Ishikawa (cell line): Measurements from ENCODE around the gene LALBA.

Source experiments
- CEBPB ChIP-seq: IDR thresholded peaks from 2 replicates; pipeline ENCODE4 v1.6.1; 2012
- CREB1 ChIP-seq: IDR thresholded peaks from 2 replicates; pipeline ENCODE4 v1.6.1; 2012; ENCODE audit warnings: low read depth
- EGR1 ChIP-seq: IDR thresholded peaks from 2 replicates; pipeline ENCODE4 v1.6.1; 2012
- EP300 ChIP-seq: IDR thresholded peaks from 2 replicates; pipeline ENCODE4 v1.6.1; 2012; ENCODE audit warnings: borderline replicate concordance
- FOXM1 ChIP-seq: IDR thresholded peaks from 2 replicates; pipeline ENCODE4 v1.6.1; 2012; ENCODE audit warnings: low read depth, borderline replicate concordance
- NFIC ChIP-seq: IDR thresholded peaks from 2 replicates; pipeline ENCODE4 v1.6.1; 2012
- RAD21 ChIP-seq: IDR thresholded peaks from 2 replicates; pipeline ENCODE4 v1.6.1; 2012; ENCODE audit warnings: low read depth
- TAF1 ChIP-seq: IDR thresholded peaks from 2 replicates; pipeline ENCODE4 v1.6.1; 2012; ENCODE audit warnings: low read depth, mild to moderate bottlenecking
- TCF12 ChIP-seq: IDR thresholded peaks from 2 replicates; pipeline ENCODE4 v1.6.1; 2012; ENCODE audit warnings: low read depth
- TEAD4 ChIP-seq: IDR thresholded peaks from 2 replicates; pipeline ENCODE4 v1.6.1; 2012
- YY1 ChIP-seq: IDR thresholded peaks from 2 replicates; pipeline ENCODE4 v1.6.1; 2012; ENCODE audit warnings: low read depth
- ZBTB7A ChIP-seq: IDR thresholded peaks from 2 replicates; pipeline ENCODE4 v1.6.1; 2012; ENCODE audit warnings: low read depth
- TF ChIP-seq, protein P1 (sequence below): IDR thresholded peaks from 2 replicates; pipeline ENCODE4 v1.6.1; 2012
- TF ChIP-seq, protein P2 (sequence below): IDR thresholded peaks from 2 replicates; pipeline ENCODE4 v1.6.1; 2012; ENCODE audit warnings: low read depth, mild to moderate bottlenecking
- TF ChIP-seq, protein P3 (sequence below): IDR thresholded peaks from 2 replicates; pipeline ENCODE4 v1.6.1; 2012

LALBA gene

DNA sequence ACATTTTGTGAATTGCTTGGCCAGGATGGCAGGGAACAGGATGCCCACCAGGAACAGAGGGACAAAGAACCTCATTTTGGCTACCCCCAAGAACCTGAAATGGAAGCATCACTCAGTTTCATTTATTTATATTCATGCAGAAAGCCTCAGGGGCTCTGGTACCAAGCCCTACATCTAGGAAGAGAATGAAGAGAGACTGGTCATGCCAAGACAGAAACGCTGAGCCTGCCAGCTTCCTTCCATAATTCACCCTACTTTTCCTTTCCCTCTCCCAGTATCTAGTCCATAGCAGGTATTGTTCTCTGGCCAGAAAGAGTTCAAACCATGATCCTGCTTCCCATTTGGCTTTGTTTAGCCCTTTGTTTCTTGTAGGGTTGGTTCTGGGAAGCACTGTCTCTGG, at the start of gene LALBA:
TSS of gene LALBA (minus strand) at position 101 of the 400 bp plus-strand sequence. CDS start at position 75, 26 bp downstream.
- no peak for TF ChIP-seq RAD21
- no peak for TF ChIP-seq YY1
- TF ChIP-seq NFIC: no peak
- no peak for TF ChIP-seq TEAD4
- TF ChIP-seq ZBTB7A: no peak
- TF ChIP-seq, protein P1, sequence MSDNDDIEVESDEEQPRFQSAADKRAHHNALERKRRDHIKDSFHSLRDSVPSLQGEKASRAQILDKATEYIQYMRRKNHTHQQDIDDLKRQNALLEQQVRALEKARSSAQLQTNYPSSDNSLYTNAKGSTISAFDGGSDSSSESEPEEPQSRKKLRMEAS: no peak
- no peak for TF ChIP-seq CREB1
- TF ChIP-seq CEBPB: no peak
- no peak for TF ChIP-seq TCF12
- TF ChIP-seq, protein P2, sequence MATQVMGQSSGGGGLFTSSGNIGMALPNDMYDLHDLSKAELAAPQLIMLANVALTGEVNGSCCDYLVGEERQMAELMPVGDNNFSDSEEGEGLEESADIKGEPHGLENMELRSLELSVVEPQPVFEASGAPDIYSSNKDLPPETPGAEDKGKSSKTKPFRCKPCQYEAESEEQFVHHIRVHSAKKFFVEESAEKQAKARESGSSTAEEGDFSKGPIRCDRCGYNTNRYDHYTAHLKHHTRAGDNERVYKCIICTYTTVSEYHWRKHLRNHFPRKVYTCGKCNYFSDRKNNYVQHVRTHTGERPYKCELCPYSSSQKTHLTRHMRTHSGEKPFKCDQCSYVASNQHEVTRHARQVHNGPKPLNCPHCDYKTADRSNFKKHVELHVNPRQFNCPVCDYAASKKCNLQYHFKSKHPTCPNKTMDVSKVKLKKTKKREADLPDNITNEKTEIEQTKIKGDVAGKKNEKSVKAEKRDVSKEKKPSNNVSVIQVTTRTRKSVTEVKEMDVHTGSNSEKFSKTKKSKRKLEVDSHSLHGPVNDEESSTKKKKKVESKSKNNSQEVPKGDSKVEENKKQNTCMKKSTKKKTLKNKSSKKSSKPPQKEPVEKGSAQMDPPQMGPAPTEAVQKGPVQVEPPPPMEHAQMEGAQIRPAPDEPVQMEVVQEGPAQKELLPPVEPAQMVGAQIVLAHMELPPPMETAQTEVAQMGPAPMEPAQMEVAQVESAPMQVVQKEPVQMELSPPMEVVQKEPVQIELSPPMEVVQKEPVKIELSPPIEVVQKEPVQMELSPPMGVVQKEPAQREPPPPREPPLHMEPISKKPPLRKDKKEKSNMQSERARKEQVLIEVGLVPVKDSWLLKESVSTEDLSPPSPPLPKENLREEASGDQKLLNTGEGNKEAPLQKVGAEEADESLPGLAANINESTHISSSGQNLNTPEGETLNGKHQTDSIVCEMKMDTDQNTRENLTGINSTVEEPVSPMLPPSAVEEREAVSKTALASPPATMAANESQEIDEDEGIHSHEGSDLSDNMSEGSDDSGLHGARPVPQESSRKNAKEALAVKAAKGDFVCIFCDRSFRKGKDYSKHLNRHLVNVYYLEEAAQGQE: no peak
- no peak for TF ChIP-seq FOXM1
- no peak for TF ChIP-seq EGR1
- TF ChIP-seq, protein P3, sequence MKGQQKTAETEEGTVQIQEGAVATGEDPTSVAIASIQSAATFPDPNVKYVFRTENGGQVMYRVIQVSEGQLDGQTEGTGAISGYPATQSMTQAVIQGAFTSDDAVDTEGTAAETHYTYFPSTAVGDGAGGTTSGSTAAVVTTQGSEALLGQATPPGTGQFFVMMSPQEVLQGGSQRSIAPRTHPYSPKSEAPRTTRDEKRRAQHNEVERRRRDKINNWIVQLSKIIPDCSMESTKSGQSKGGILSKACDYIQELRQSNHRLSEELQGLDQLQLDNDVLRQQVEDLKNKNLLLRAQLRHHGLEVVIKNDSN: no peak
- no peak for TF ChIP-seq TAF1
- TF ChIP-seq EP300: no peak

DNA sequence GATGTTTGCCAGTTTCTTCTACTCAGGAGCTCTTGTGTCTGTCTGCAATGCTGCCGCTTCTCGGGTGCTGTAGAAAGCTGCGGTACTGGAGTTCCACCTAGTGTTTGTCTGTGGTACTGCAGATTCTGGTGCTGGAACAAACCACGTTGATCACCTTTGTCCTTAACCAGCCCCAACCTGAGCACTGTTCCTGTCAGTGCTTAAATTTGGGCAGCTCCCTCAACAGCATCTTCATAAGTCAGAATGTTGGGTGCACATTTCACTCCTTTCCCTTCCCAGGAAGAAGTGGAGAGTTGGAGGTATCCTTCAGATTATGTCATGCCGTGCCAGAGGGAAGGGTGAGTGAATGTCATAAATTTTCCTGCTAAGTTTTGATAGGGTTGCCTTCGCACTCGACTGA, 48.7 kb upstream of the LALBA start:
- no peak for TF ChIP-seq NFIC
- peak; percentile 100 for TF ChIP-seq RAD21
- no peak for TF ChIP-seq EP300
- TF ChIP-seq CREB1: no peak
- no peak for TF ChIP-seq EGR1
- no peak for TF ChIP-seq CEBPB
- no peak for TF ChIP-seq YY1

DNA sequence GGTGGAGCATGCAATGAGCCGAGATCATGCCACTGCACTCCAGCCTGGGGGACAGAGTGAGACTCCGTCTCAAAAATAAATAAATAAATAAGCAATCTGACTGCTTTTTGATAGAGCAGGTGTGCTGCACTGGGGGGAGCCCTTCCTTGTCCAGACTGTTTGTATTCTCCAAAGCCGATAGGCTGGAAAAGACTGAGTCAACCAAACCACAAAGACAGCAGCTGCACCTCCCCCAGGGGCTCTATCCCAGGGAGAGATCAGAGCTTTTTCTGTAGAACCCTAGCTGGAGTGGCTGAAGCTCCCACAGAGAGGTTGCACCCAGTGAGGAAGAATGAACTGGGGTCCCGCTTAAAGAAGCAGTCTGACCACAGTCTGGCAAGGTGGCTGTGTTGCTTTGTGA, 45.8 kb upstream of the LALBA start:
- TF ChIP-seq TAF1: no peak
- no peak for TF ChIP-seq CREB1
- no peak for TF ChIP-seq EGR1
- TF ChIP-seq, protein P2: no peak
- no peak for TF ChIP-seq CEBPB
- TF ChIP-seq TEAD4: no peak
- no peak for TF ChIP-seq RAD21
- no peak for TF ChIP-seq EP300
- no peak for TF ChIP-seq FOXM1
- TF ChIP-seq TCF12: no peak
- TF ChIP-seq NFIC: no peak
- TF ChIP-seq YY1: no peak
- TF ChIP-seq, protein P3: no peak
- TF ChIP-seq, protein P1: no peak
- no peak for TF ChIP-seq ZBTB7A

DNA sequence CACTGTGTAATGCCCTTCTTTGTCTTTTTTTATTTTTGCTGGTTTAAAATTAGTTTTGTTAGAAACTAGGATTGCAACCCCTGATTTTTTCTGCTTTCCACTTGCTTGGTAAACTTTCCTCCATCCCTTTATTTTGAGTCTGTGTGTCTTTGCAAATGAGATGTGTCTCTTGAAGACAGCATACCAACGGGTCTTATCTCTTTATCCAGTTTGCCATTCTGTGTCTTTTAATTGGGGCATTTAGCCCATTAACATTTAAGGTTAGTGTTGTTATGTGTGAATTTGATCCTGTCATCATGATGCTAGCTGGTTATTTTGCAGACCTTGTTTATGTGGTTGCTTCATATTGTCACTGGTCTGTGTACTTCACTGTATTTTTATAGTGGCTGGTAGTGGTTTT, 43.5 kb upstream of the LALBA start:
- TF ChIP-seq CREB1 (no peak), TEAD4 (no peak), YY1 (no peak), TAF1 (no peak), EGR1 (no peak), CEBPB (no peak), RAD21 (no peak), EP300 (no peak), TCF12 (no peak), FOXM1 (no peak), ZBTB7A (no peak), NFIC (no peak)
- TF ChIP-seq, protein P1: no peak
- TF ChIP-seq, protein P3: no peak
- TF ChIP-seq, protein P2: no peak
